Ramos (cell line): ENCODE measurements around the gene AP1S1.
"Not testable (repeated sequence)": the region's sequence is repeated elsewhere in the genome, so short reads cannot be mapped to it uniquely, and the experiment has no call there.

Source experiments
- in situ Hi-C: fragments of 300-500 bp; cut with MboI; formaldehyde crosslinking; loops from one replicate; pipeline ENCODE4 v1.14.3; 2022; ENCODE audit warnings: low sequenced_read_pairs; ENCODE audit not compliant: unreplicated experiment

Gene AP1S1

DNA sequence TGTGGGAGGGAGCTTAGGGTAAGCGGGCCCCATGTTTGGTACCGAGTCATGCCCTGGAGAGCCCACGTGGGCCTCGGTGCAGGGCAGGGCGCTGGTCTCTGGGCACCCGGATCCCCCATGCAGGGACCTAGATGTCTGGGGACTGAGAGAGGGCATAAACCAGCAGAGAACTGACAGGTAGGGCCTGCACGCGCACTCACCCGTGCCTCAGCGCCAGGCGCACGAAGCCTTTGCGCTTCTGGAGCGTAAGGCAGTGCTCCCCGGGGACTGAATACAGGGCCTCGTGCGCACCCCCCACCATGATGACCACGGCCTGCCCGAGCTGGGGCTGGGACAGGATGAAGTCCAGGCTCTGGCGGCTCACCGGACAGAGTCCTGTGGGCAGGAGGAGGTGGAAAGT, 43.7 kb downstream of the AP1S1 start:
- in situ Hi-C loops: no loop called here

DNA sequence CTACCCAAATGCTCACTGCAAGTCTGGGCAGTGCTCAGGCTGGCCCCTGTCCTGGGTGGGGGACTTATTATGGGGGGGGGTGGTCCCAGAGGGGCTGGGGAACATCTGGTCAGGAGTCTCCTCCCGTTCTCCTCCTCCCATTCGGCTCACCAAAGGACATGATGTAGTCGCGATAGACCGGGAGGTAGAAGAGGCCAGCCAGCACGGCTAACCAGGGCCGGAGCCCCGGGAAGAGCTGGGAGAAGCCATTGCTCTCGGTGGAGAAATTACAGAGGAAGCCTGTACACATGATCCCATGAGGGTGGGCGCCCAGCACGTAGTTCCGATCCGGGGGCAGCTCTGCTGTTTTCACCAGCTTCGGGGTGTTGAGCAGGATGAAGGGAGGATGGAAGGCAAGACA, 44.2 kb downstream of the AP1S1 start:
- in situ Hi-C loops: no loop called here

DNA sequence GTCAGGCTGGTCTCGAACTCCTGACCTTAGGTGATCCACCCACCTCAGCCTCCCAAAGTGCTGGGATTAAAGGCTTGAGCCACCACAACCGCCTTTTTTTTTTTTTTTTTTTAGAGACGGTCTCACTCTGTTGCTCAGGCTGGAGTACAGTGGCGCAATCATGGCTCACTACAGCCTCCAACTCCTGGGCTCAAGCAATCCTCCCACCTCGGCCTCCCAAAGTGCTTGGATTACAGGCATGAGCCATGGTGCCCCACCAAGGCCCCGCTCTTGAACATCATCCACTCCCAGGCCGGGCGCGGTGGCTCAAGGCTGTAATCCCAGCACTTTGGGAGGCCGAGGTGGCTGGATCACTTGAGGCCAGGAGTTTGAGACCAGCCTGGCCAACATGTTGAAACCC, 45.2 kb downstream of the AP1S1 start:
- in situ Hi-C loops: not testable (repeated sequence)

DNA sequence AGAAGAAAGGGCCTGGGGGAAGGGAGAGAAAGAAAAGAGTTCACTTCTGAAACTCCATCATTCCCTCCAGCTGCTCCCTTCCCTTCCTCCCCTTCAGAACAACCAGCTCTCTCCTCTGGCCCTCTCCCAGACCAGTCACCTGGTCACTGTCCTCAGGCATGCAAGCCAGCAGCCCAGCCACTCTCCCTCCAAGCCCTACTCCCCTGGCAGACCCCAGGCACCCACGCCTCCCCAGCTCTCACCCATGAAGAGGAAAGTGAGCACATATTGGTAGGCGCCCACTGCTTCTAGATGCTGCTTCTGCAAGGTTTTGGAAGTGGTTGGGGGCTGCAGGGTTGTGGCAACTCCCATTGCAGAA, 46.2 kb downstream of the AP1S1 start:
- in situ Hi-C loops: no loop called here

DNA sequence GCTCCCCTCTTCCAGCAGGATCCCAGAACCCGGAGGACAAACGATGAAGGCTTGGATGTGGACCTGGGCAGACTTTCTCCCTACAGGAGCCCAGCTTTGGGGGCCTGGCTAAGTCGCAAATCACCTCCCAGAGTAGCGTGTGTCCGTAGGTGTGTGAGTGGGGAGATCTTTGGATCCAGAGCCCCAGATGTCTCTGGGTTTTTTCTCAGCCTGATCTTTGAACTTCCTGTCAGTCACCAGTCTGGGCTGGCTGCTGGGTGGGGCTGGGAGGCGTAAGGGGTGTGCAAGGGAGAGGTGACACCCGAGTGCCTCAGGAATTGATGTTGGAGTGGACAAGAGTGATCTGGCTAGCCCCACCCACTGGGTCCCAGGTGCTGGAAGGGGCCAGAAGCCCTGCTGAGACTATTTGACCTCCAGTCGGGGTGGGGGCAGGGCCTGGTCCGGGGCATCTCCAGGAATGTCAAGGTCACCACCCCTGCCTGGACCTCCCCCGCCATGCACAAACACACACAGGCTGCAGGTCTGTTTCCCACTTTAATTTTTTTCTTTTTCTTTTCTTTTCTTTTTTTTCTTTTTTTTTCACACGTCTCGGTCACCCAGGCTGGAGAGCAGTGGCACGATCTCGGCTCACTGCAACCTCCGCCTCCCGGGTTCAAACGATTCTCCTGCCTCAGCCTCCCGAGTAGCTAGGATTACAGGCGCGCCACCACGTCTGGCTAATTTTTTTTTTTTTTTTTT, 46.8 kb downstream of the AP1S1 start, which contains the start of gene MOGAT3:
TSS of gene MOGAT3 (minus strand) at position 175 of the 738 bp plus-strand sequence. CDS start 182 bp downstream, outside the sequence.
- in situ Hi-C loops: no loop called here

DNA sequence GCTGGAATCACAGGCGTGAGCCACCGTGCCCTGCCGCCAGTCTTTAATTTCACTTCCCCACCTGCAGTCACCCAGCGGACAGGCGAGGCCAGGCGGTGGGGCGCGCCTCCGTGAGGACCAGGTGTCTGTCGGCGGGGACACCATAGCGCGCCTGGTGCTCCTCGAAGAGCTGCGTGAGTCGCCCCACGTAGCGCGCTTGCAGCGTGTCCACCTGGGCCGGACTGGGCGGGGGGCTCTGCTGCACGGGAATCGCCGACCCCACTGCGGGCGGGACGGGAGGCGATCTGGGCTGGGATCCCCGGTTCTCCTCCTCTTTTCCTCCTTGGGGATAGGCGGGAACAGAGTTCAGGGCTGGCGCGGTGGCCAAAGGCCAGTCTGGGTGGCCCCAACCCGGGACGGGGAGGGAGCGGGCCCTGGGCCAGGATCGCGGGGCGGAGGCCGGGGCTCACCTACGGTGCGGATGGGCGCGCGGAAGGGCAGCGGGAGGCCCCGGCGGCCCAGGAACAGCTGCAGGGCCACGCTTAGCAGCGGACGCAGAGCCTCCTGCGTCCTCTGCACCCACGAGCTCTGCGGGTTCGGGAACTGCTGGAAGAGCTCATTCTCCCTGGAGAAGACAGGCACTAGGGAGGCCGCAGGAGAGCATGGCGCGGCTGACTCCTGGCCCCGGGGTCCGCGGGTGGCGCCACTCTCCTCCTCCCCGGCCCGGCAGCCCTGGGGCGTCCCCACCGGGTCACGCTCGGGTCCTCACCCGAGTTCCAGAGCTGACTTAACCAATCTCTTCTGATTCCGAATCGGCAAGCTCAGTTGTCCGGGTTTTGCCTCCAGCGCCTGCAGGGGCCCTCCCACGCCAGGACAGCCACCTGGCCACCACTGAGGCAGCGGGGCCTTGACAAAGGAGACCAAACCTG, 47.7 kb downstream of the AP1S1 start:
- in situ Hi-C loops: no loop called here

DNA sequence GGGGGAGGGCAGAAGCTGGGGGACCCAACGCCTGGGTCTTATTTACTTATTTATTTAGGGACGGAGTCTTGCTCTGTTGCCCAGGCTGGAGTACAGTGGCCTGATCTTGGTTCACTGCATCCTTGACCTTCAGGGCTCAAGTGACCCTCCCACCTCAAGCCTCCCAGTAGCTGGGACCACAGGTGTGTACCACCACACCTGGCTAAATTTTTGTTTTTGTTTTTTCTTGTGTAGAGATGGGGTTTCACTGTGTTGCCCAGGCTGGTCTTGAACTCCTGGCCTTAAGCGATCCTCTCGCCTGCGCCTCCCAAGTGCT, 48.3 kb downstream of the AP1S1 start:
- in situ Hi-C loops: no loop called here

DNA sequence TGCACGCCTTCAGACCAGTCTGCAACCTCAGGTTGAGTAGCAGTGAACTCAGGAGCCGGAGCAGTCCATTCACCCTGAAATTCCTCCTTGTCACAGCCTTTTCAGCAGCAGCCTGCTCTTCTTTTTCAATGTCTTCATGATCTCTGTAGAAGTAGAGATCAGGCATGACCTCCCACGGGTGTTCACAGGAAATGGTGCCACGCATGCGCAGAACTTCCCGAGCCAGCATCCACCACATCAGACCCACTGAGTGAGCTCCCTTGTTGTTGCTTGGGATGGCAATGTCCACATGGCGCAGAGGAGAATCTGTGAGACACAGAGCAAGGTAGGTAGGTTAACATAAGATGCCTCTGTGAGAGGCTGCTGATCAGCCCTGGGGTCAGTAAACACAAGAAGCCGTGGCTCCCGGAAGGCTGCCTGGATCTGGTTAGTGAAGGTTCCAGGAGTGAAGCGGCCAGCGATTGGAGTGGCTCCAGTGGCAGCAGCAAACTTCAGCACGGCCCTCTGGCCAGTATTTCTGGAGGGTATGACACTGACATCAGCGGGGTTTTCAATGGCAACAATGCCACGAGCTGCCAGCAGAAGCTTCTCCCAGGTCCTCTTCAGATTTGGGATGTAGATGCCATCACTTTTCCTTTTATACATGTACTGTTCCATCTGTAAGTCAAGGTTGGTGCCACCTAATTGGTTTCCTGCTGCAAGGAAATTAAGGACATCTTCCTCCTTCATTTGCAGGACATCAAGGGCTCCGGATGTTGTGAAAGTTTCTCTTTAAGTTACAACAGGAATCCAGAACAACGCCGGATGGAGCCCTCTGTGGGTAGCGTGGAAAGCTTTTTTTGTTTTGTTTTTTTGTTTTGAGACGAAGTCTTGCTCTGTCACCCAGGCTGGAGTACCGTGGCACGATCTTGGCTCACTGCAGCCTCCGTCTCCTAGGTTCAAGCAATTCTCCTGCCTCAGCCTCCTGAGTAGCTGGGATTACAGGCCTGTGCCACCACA, 49.8 kb downstream of the AP1S1 start:
- in situ Hi-C loops: not testable (repeated sequence)

DNA sequence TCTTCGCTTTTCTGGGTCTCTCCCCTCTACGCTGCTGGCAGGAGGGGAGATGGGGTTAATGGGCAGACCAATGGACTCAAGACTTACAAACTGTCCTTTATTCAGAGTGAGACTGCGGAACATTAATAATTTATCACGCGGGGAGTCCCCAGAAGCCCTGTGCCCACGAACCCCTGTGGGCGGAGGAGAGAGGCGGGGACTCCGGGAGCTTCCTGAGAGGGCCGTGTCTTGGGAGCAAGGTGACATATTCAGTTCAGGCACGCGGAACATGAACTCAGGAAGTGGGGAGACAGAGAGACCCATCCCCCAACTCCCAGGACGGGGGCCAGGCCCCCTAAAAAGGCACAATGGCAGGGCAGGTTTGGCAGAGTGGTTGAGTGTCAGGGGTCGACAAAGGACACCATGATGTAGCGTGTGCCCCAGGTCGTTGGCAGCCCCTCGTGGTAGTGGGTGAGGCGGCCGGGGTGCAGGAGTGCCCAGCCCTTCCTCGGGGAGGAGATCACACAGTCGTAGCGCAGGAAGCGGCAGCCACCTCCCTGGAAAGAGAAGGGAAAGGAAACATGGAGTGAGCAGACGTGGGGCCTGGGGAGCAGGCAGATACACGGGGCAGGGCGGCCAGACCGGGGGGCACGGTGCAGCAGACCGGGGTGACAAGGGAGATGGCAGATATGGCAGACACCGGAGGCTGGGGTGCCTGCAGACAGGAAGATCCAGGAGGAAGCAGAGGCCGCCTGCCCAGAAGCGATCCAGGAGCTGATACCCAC, 51.8 kb downstream of the AP1S1 start:
- in situ Hi-C loops: no loop called here

DNA sequence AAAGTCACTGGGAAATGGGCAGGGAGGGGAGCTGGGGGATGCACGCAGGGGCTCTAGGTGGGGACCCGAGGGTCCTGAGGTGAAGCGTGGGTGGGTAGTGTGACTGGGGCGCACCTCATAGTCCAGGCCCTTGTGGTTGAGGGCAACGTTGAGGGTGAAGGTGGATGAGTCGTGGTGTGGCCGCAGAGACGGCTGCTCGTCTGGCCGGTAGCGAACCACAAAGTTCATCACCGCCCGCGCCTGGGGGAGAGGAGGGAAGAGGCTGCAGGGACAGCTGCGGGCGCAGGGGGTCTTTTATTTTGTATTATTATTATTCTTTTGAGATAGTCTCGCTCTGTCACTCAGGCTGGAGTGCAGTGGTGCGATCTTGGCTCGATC, 52.4 kb downstream of the AP1S1 start:
- in situ Hi-C loops: no loop called here

DNA sequence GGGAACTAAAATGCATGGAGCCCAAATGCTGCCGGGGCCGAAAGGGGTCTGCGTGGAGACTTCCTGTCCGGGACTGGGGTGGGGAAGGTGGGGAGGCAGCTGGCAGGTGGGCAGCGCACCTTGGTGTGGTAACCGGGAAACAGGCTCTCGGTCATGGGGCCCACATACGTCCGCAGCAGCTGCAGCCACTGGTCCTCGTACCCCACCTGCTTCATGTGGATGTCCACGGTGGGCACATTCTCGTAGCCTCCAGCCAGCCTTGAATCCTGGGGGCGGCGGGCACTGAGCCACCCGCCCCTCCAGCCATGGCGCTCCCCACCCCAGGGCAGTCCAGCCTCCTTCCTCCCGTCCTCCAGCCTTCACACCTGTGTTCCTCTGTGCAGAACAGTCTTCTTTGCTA, 53.2 kb downstream of the AP1S1 start:
- in situ Hi-C loops: no loop called here

DNA sequence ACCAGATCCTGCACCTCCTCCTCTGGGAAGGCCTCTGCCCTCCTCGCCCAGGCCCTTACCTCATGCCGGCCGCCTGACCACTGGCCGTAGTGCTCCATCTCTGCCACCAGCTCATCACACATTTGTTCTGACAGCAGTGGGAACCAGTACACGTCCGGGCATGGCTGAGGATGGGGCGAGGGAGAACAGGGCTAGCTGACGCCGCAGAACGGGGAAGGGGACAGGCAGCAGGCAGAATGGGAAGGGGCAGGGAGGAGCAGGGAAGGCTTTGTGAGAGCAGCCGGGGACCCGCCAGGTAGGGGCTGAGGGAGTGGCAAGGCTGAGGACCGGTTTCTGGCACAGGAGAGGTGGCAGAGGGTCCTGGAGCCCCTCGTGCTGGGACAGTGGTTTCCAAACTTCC, 54.5 kb downstream of the AP1S1 start:
- in situ Hi-C loops: no loop called here

DNA sequence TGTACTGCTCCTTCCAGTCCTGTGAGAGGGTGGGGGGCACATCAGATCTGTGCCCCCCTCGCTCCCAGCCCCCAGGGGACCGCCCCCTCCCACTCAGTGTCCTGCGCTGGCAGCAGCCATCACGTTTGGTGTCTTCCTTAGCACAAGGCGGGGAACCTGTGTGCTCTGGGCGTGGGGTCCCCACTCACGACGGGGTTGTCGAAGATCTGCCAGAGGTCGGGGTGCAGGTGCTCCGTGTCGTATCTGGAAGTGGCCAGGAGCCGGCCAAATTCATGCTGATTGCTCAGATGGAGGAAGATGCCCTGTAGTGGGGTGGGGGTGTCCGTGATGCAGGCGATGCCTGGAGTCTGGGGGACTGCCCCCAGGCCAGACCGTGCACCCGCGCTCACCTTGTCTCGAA, 55.9 kb downstream of the AP1S1 start:
- in situ Hi-C loops: no loop called here
